Measurements from ENCODE around the gene ZBTB26.

- TF ChIP-seq EZH2 (IDR thresholded peaks at IDR 0.05; ENCODE audit: borderline replicate concordance, low read length) (no peak), CTCF (IDR thresholded peaks at IDR 0.05; ENCODE audit: low read length) (no peak)
Observed at GRCh38 chr9:122888480-122888879, 42.8 kb downstream of the ZBTB26 start.
